GM12891 (cell line): Measurements from ENCODE around the gene CCDC85A.

Experiments used
- POLR2A ChIP-seq: IDR thresholded peaks from 2 replicates; pipeline ENCODE4 v1.6.1; 2011; ENCODE audit warnings: low read depth, low read length, control low read depth
- TAF1 ChIP-seq: IDR thresholded peaks from 2 replicates; pipeline ENCODE4 v1.6.1; 2011; ENCODE audit warnings: low read depth, low read length, control low read depth

- TF ChIP-seq POLR2A = no peak
- TF ChIP-seq TAF1 = no peak
Observed at GRCh38 chr2:56197816-56198215, 14.0 kb downstream of the CCDC85A start.
